ENCODE results near the gene RALBP1. TPM values are rescaled to one million over a fixed set of nuclear protein-coding genes. Genes with fewer than 3 reads are reported as not detected.

The RALBP1 gene
- total and polyA plus RNA-seq, 2 of the 8 experiments (the other 6 are each of a cell fraction or from before 2014, with no cell fraction given), result 40.3 to 67.8 TPM

DNA sequence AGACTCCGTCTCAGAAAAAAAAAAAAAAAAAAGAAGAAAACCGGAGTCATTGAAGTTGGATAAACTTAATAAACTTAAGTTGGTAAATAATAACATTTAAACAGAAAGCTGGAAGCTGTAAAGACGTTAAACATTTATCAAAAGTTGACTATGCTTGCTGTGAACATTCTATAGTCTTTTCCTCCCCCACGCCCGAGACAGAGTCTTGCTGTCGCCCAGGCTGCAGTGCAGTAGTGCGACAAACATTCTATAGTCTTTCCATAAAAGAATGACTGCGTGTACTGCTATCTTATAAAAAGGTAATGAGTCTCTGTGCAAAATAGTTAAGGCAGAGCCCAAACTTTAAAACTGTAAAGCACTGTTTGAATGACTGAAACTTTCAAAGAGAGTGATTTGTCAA, 93.9 kb downstream of the RALBP1 start:
- CTCF ChIA-PET (ENCODE audit: partially characterized antibody), result interaction anchor here (0.6 to 2.3 kb wide), 4 partner anchors 8 to 202 kb away, joined by 3 to 10 read pairs (median 4); no protein-coding TSS in a partner anchor
- H3K9ac ChIP-seq (replicated peaks in 1 of 4; ENCODE audit: extremely low read depth in 1 of 4, low read depth in 3 of 4, low read length in 3 of 4), result no peak overlapping the region

More for the DNA sequence above, 93.9 kb downstream of the RALBP1 start:
- POLR2A ChIA-PET (ENCODE audit: partially characterized antibody), result no interaction called here
- Histone ChIP-seq H4K5ac (ENCODE audit: insufficient read length, low read depth, low read length) (no peak overlapping the region), H3K14ac (ENCODE audit: insufficient read length) (no peak overlapping the region), H2BK20ac (ENCODE audit: low read length) (no peak overlapping the region), H2BK120ac (replicated peaks; ENCODE audit: low read depth, low read length) (no peak overlapping the region), H3K4me1 (replicated peaks in 1 of 4; ENCODE audit: control insufficient read depth in 3 of 4, insufficient read depth in 4 of 4, low read length in 3 of 4) (no peaks in the 10 kb centered on the region), H3K9me3 (ENCODE audit: insufficient read depth in 2 of 2, low read depth in 1 of 2, low read length in 1 of 2) (no peaks in the 10 kb centered on the region), H3K4ac (replicated peaks; ENCODE audit: insufficient read length, low read depth, low read length) (no peak overlapping the region), H2BK15ac (ENCODE audit: low read length) (no peak overlapping the region), H4K91ac (replicated peaks; ENCODE audit: insufficient read length, low read length) (no peak overlapping the region), H3K4me2 (ENCODE audit: insufficient read depth in 1 of 2, low read depth in 2 of 2, low read length in 2 of 2) (no peak overlapping the region), H3K27me3 (replicated peaks in 1 of 4; ENCODE audit: control insufficient read depth in 3 of 4, extremely low read depth in 1 of 4, insufficient read depth in 3 of 4, low read length in 3 of 4) (no peaks in the 10 kb centered on the region), H3K4me3 (ENCODE audit: extremely low read depth in 1 of 4, insufficient read depth in 2 of 4, low read depth in 3 of 4, low read length in 4 of 4) (no peak overlapping the region), H3K79me1 (ENCODE audit: low read depth, low read length) (no peaks in the 10 kb centered on the region), H3K23me2 (ENCODE audit: low read depth, low read length) (no peaks in the 10 kb centered on the region), H4K20me1 (replicated peaks in 1 of 2; ENCODE audit: control insufficient read depth in 1 of 2, insufficient read depth in 2 of 2, low read length in 2 of 2) (peaks cover 0 to 2% of the 10 kb centered on the region in 2 experiments), H3K18ac (ENCODE audit: extremely low read depth, low read length) (no peak overlapping the region), H2AFZ (ENCODE audit: low read length) (no peak overlapping the region), H2BK5ac (ENCODE audit: low read depth, low read length) (no peak overlapping the region), H3K27ac (ENCODE audit: low read depth, low read length) (no peak overlapping the region), H2AK5ac (ENCODE audit: low read depth, low read length) (no peak overlapping the region), H3K56ac (replicated peaks; ENCODE audit: insufficient read length, low read depth, low read length) (no peak overlapping the region), H3K23ac (ENCODE audit: insufficient read length) (no peak overlapping the region), H3K79me2 (ENCODE audit: control insufficient read depth in 1 of 2, insufficient read depth in 2 of 2, low read length in 2 of 2) (no peaks in the 10 kb centered on the region), H3K36me3 (ENCODE audit: control insufficient read depth in 2 of 4, insufficient read depth in 4 of 4, low read length in 3 of 4) (peaks cover 5 to 29% (median 10%) of the 10 kb centered on the region in 4 experiments; a peak in 5 of 8 replicates), H4K8ac (ENCODE audit: extremely low read depth, insufficient read depth, low read length) (no peak overlapping the region), H2BK12ac (ENCODE audit: low read depth, low read length) (no peak overlapping the region)
- WGBS, 2 experiments (ENCODE audit: extremely low coverage in 1 of 2, insufficient coverage in 1 of 2, insufficient read length in 1 of 2, insufficient replicate concordance in 2 of 2, low coverage in 1 of 2, low lambda C conversion rate in 2 of 2, missing lambda C conversion rate in 1 of 2), result 95% methylated on average over 7 of the region's 8 CpGs; no CpG with 5 or more reads in 1 of the 2 experiments
- DNase-seq (ENCODE audit: low read depth in 1 of 2, low spot score in 2 of 2), result no peak
- no peak for TF ChIP-seq KDM1A (IDR thresholded peaks at IDR 0.05; ENCODE audit: borderline replicate concordance, low read length)
- no peak for TF ChIP-seq SAP30 (IDR thresholded peaks at IDR 0.05; ENCODE audit: insufficient read depth, insufficient replicate concordance, low read length)
- no peak for TF ChIP-seq CBX5 (IDR thresholded peaks at IDR 0.05; ENCODE audit: low read depth, low read length)
- TF ChIP-seq NRF1 (IDR thresholded peaks at IDR 0.05; ENCODE audit: low read depth, low read length), result no peak
- no peak for TF ChIP-seq RAD21 (IDR thresholded peaks at IDR 0.05 in 1 of 2, conservative IDR thresholded peaks at IDR 0.05 in 1 of 2; ENCODE audit: low read depth in 2 of 2, low read length in 2 of 2)
- TF ChIP-seq SP4 (IDR thresholded peaks at IDR 0.05; ENCODE audit: low read length), result no peak
- TF ChIP-seq EP300 (IDR thresholded peaks at IDR 0.05; ENCODE audit: borderline replicate concordance in 1 of 2, low read depth in 2 of 2, low read length in 2 of 2), result no peak
- no peak for TF ChIP-seq RNF2 (IDR thresholded peaks at IDR 0.05; ENCODE audit: borderline replicate concordance, low read depth, low read length, missing control alignments, poor library complexity, severe bottlenecking)
- TF ChIP-seq SIRT6 (IDR thresholded peaks at IDR 0.05; ENCODE audit: low read length), result no peak
- TF ChIP-seq TAF1 (IDR thresholded peaks at IDR 0.05; ENCODE audit: low read depth, low read length), result no peak
- TF ChIP-seq SUZ12 (IDR thresholded peaks at IDR 0.05; ENCODE audit: low read length), result no peak
- no peak for FAIRE-seq

Data from H1 (cell line).